ENCODE measurements around the gene BAIAP2L2. TPM values are rescaled to one million over a fixed set of nuclear protein-coding genes. Genes with fewer than 3 reads are reported as not detected.
"Not testable (repeated sequence)": the region's sequence is repeated elsewhere in the genome, so short reads cannot be mapped to it uniquely, and the experiment has no call there.

Gene BAIAP2L2
- total RNA-seq, 1 donor from 2014 or later, result 0.09 TPM

GRCh38 chr22:38080850-38081635 is 29.4 kb downstream of the BAIAP2L2 start:
- Mint-ChIP-seq H3K4me1 (ENCODE audit: low read depth) (no peaks in the 10 kb centered on the region), H3K9me3 (no peaks in the 10 kb centered on the region), H3K27me3 (ENCODE audit: low read depth) (peaks cover 20% of the 10 kb centered on the region), H3K4me3 (ENCODE audit: low read depth) (no peak overlapping the region), H3K27ac (no peak overlapping the region), H3K36me3 (ENCODE audit: low read depth) (no peaks in the 10 kb centered on the region)
- no peak for DNase-seq (ENCODE audit: low spot score)
- intact Hi-C loops (cut with micrococcal nuclease), result no loop called here

- no peak overlapping the region for H3K27ac Mint-ChIP-seq
- H3K4me1 Mint-ChIP-seq (ENCODE audit: low read depth), result no peaks in the 10 kb centered on the region
- intact Hi-C loops (cut with micrococcal nuclease), result no loop called here
- H3K9me3 Mint-ChIP-seq, result no peaks in the 10 kb centered on the region
- H3K4me3 Mint-ChIP-seq (ENCODE audit: low read depth), result no peak overlapping the region
- H3K27me3 Mint-ChIP-seq (ENCODE audit: low read depth), result peaks cover 20% of the 10 kb centered on the region
- H3K36me3 Mint-ChIP-seq (ENCODE audit: low read depth), result no peaks in the 10 kb centered on the region
- DNase-seq (ENCODE audit: low spot score), result no peak
Observed at GRCh38 chr22:38080474-38080849, 30.0 kb downstream of the BAIAP2L2 start.

- peaks cover 20% of the 10 kb centered on the region for H3K27me3 Mint-ChIP-seq (ENCODE audit: low read depth)
- no peak for DNase-seq (ENCODE audit: low spot score)
- no peaks in the 10 kb centered on the region for H3K36me3 Mint-ChIP-seq (ENCODE audit: low read depth)
- H3K4me3 Mint-ChIP-seq (ENCODE audit: low read depth), result no peak overlapping the region
- H3K4me1 Mint-ChIP-seq (ENCODE audit: low read depth), result no peaks in the 10 kb centered on the region
- H3K9me3 Mint-ChIP-seq, result no peaks in the 10 kb centered on the region
- intact Hi-C loops (cut with micrococcal nuclease), result no loop called here
- H3K27ac Mint-ChIP-seq, result no peak overlapping the region
Observed at GRCh38 chr22:38079804-38080203, 30.7 kb downstream of the BAIAP2L2 start.

- H3K4me3 Mint-ChIP-seq (ENCODE audit: low read depth); DNase-seq (ENCODE audit: low spot score); H3K4me1 Mint-ChIP-seq (ENCODE audit: low read depth); H3K36me3 Mint-ChIP-seq (ENCODE audit: low read depth); H3K27ac Mint-ChIP-seq; H3K9me3 Mint-ChIP-seq; intact Hi-C loops (cut with micrococcal nuclease): not testable (repeated sequence)
- peaks cover 20% of the 10 kb centered on the region for H3K27me3 Mint-ChIP-seq (ENCODE audit: low read depth)
Observed at GRCh38 chr22:38079208-38079607, 31.3 kb downstream of the BAIAP2L2 start.

GRCh38 chr22:38078046-38078840 is 32.2 kb downstream of the BAIAP2L2 start:
- Mint-ChIP-seq H3K27me3 (ENCODE audit: low read depth) (peaks cover 15% of the 10 kb centered on the region), H3K27ac (no peak overlapping the region), H3K9me3 (no peaks in the 10 kb centered on the region), H3K4me1 (ENCODE audit: low read depth) (no peaks in the 10 kb centered on the region), H3K36me3 (ENCODE audit: low read depth) (no peaks in the 10 kb centered on the region), H3K4me3 (ENCODE audit: low read depth) (no peak overlapping the region)
- DNase-seq (ENCODE audit: low spot score), result no peak
- intact Hi-C loops (cut with micrococcal nuclease), result no loop called here

GRCh38 chr22:38077595-38077994 is 32.9 kb downstream of the BAIAP2L2 start:
- no peaks in the 10 kb centered on the region for H3K36me3 Mint-ChIP-seq (ENCODE audit: low read depth)
- H3K4me3 Mint-ChIP-seq (ENCODE audit: low read depth), result no peak overlapping the region
- DNase-seq (ENCODE audit: low spot score), result no peak
- H3K9me3 Mint-ChIP-seq, result no peaks in the 10 kb centered on the region
- intact Hi-C loops (cut with micrococcal nuclease), result no loop called here
- H3K27me3 Mint-ChIP-seq (ENCODE audit: low read depth), result peaks cover 14% of the 10 kb centered on the region
- H3K27ac Mint-ChIP-seq, result no peak overlapping the region
- no peaks in the 10 kb centered on the region for H3K4me1 Mint-ChIP-seq (ENCODE audit: low read depth)

- no peak for DNase-seq (ENCODE audit: low spot score)
- Mint-ChIP-seq H3K27ac (no peak overlapping the region), H3K4me3 (ENCODE audit: low read depth) (no peak overlapping the region), H3K9me3 (no peaks in the 10 kb centered on the region), H3K4me1 (ENCODE audit: low read depth) (no peaks in the 10 kb centered on the region), H3K36me3 (ENCODE audit: low read depth) (no peaks in the 10 kb centered on the region), H3K27me3 (ENCODE audit: low read depth) (peaks cover 14% of the 10 kb centered on the region)
- intact Hi-C loops (cut with micrococcal nuclease), result no loop called here
Observed at GRCh38 chr22:38077096-38077495, 33.4 kb downstream of the BAIAP2L2 start.

GRCh38 chr22:38075961-38076360 is 34.5 kb downstream of the BAIAP2L2 start:
- no peaks in the 10 kb centered on the region for H3K9me3 Mint-ChIP-seq
- no peak overlapping the region for H3K27ac Mint-ChIP-seq
- H3K4me1 Mint-ChIP-seq (ENCODE audit: low read depth), result no peaks in the 10 kb centered on the region
- no peak overlapping the region for H3K4me3 Mint-ChIP-seq (ENCODE audit: low read depth)
- H3K27me3 Mint-ChIP-seq (ENCODE audit: low read depth), result peaks cover 14% of the 10 kb centered on the region
- DNase-seq (ENCODE audit: low spot score), result no peak
- intact Hi-C loops (cut with micrococcal nuclease), result no loop called here
- no peaks in the 10 kb centered on the region for H3K36me3 Mint-ChIP-seq (ENCODE audit: low read depth)

GRCh38 chr22:38075105-38075825 is 35.2 kb downstream of the BAIAP2L2 start:
- intact Hi-C loops (cut with micrococcal nuclease), result no loop called here
- H3K4me3 Mint-ChIP-seq (ENCODE audit: low read depth), result no peak overlapping the region
- H3K36me3 Mint-ChIP-seq (ENCODE audit: low read depth), result no peaks in the 10 kb centered on the region
- H3K9me3 Mint-ChIP-seq, result no peaks in the 10 kb centered on the region
- DNase-seq (ENCODE audit: low spot score), result no peak
- peaks cover 9% of the 10 kb centered on the region for H3K27me3 Mint-ChIP-seq (ENCODE audit: low read depth)
- no peak overlapping the region for H3K27ac Mint-ChIP-seq
- no peaks in the 10 kb centered on the region for H3K4me1 Mint-ChIP-seq (ENCODE audit: low read depth)

GRCh38 chr22:38074181-38075104 is 36.0 kb downstream of the BAIAP2L2 start:
- intact Hi-C loops (cut with micrococcal nuclease), result no loop called here
- no peak overlapping the region for H3K4me3 Mint-ChIP-seq (ENCODE audit: low read depth)
- H3K9me3 Mint-ChIP-seq, result no peaks in the 10 kb centered on the region
- no peak overlapping the region for H3K27ac Mint-ChIP-seq
- no peaks in the 10 kb centered on the region for H3K4me1 Mint-ChIP-seq (ENCODE audit: low read depth)
- H3K27me3 Mint-ChIP-seq (ENCODE audit: low read depth), result peaks cover under 1% of the 10 kb centered on the region
- DNase-seq (ENCODE audit: low spot score), result no peak
- H3K36me3 Mint-ChIP-seq (ENCODE audit: low read depth), result no peaks in the 10 kb centered on the region

GRCh38 chr22:38073150-38074130 is 37.0 kb downstream of the BAIAP2L2 start:
- no peaks in the 10 kb centered on the region for H3K4me1 Mint-ChIP-seq (ENCODE audit: low read depth)
- intact Hi-C loops (cut with micrococcal nuclease), result no loop called here
- no peaks in the 10 kb centered on the region for H3K36me3 Mint-ChIP-seq (ENCODE audit: low read depth)
- DNase-seq (ENCODE audit: low spot score), result no peak
- H3K27me3 Mint-ChIP-seq (ENCODE audit: low read depth), result no peaks in the 10 kb centered on the region
- H3K9me3 Mint-ChIP-seq, result no peaks in the 10 kb centered on the region
- H3K4me3 Mint-ChIP-seq (ENCODE audit: low read depth), result no peak overlapping the region
- no peak overlapping the region for H3K27ac Mint-ChIP-seq

All from activated T-helper 2 cell treated with anti-CD3 and anti-CD28 coated beads, Interferon-gamma antibody, Interleukin-2, Interleukin-4, amounts not matched to agents 10 μg/mL and 5 μg/mL and 100 μg/mL, durations not matched to agents 14 hours and 24 hours and 36 hours (primary cell).